Tibial nerve (tissue), 4 donors: Measurements from ENCODE around the gene CHST5.

Source experiments
- EP300 ChIP-seq, 2 donors: sonication (generic); formaldehyde crosslinking; IDR thresholded peaks; one replicate each; pipeline ENCODE4 v1.6.1; 2017; ENCODE audit warnings: antibody characterized with exemption in 2 of 2, mild to moderate bottlenecking in 1 of 2
- POLR2A ChIP-seq, 2 donors: fragments of 450-650 bp; IDR thresholded peaks; one replicate each; pipeline ENCODE4 v1.6.1; 2017; ENCODE audit warnings: antibody characterized with exemption in 2 of 2, mild to moderate bottlenecking in 2 of 2, moderate library complexity in 2 of 2
- TF ChIP-seq, protein P1 (sequence below), 5 experiments: fragments of 200-600 bp in 3 of 5; fragments of 450-650 bp in 2 of 5; sonication (generic) in 3 of 5; IDR thresholded peaks; one replicate each; pipeline ENCODE4 v1.5.1; 2016 to 2019; ENCODE audit warnings: antibody characterized with exemption in 5 of 5, mild to moderate bottlenecking in 3 of 5, moderate library complexity in 2 of 5

DNA sequence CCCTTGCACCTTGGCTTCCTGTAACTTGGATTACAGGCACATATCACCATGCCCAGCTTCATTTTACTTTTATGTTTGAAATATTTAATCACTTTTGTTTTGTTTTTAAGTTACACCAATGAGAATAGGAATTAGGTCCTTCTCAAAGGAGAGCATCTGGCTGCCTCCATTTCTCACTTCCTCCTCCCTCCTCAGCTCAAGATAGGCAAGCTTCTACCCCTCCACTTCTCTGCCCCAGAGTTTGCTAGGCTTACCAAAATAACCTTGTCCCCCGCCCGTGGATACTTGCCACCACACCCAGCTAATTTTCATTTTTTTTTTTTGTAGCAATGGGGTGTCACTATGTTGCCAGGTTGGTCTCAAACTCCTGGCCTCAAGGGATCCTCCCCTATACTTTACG lies 48.2 kb upstream of the CHST5 start:
- TF ChIP-seq EP300 (IDR thresholded peaks at IDR 0.05) (no peak), POLR2A (IDR thresholded peaks at IDR 0.05) (no peak)
- TF ChIP-seq, protein P1, sequence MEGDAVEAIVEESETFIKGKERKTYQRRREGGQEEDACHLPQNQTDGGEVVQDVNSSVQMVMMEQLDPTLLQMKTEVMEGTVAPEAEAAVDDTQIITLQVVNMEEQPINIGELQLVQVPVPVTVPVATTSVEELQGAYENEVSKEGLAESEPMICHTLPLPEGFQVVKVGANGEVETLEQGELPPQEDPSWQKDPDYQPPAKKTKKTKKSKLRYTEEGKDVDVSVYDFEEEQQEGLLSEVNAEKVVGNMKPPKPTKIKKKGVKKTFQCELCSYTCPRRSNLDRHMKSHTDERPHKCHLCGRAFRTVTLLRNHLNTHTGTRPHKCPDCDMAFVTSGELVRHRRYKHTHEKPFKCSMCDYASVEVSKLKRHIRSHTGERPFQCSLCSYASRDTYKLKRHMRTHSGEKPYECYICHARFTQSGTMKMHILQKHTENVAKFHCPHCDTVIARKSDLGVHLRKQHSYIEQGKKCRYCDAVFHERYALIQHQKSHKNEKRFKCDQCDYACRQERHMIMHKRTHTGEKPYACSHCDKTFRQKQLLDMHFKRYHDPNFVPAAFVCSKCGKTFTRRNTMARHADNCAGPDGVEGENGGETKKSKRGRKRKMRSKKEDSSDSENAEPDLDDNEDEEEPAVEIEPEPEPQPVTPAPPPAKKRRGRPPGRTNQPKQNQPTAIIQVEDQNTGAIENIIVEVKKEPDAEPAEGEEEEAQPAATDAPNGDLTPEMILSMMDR (IDR thresholded peaks at IDR 0.05): no peak
